Measurements from ENCODE around the gene RAB29. TPM values are rescaled to one million over a fixed set of nuclear protein-coding genes. Genes with fewer than 3 reads are reported as not detected.

Gene RAB29
- polyA plus RNA-seq, 1 donor from 2014 or later: 0.40 TPM

GRCh38 chr1:205817364-205817763, 42.1 kb upstream of the RAB29 start:
- Histone ChIP-seq H3K9me3 (ENCODE audit: low read length) (no peaks in the 10 kb centered on the region), H3K9ac (ENCODE audit: low read length) (no peak overlapping the region), H3K36me3 (ENCODE audit: insufficient read depth, low read length) (no peaks in the 10 kb centered on the region), H3K9me2 (ENCODE audit: insufficient read depth, low read length) (no peaks in the 10 kb centered on the region), H2AFZ (ENCODE audit: low read depth, low read length) (no peak overlapping the region), H3F3A (ENCODE audit: insufficient read depth, low read length, poor library complexity, severe bottlenecking) (no peaks in the 10 kb centered on the region), H3K27ac (ENCODE audit: low read length) (no peak overlapping the region), H3K27me3 (ENCODE audit: insufficient read depth, low read depth, low read length) (no peaks in the 10 kb centered on the region), H3K4me2 (ENCODE audit: low read length) (no peak overlapping the region), H3K4me3 (ENCODE audit: low read length) (no peak overlapping the region), H4K20me1 (ENCODE audit: insufficient read depth) (no peaks in the 10 kb centered on the region), H3K79me2 (replicated peaks; ENCODE audit: insufficient read depth, low read length) (no peaks in the 10 kb centered on the region)
- TF ChIP-seq EZH2 (IDR thresholded peaks at IDR 0.05; ENCODE audit: borderline replicate concordance, insufficient read depth, low read length, poor library complexity, severe bottlenecking) (no peak), SMC3 (conservative IDR thresholded peaks at IDR 0.05; ENCODE audit: poor library complexity) (no peak), EP300 (conservative IDR thresholded peaks at IDR 0.05; ENCODE audit: poor library complexity, severe bottlenecking) (no peak), POLR2AphosphoS5 (IDR thresholded peaks at IDR 0.05) (no peak), TAF1 (IDR thresholded peaks at IDR 0.05; ENCODE audit: low read depth) (no peak), RAD21 (conservative IDR thresholded peaks at IDR 0.05) (no peak), CTCF (IDR thresholded peaks at IDR 0.05; ENCODE audit: poor library complexity, severe bottlenecking) (no peak), MXI1 (conservative IDR thresholded peaks at IDR 0.05; ENCODE audit: poor library complexity, severe bottlenecking) (no peak), REST (IDR thresholded peaks at IDR 0.05; ENCODE audit: borderline replicate concordance) (no peak)

- no peaks in the 10 kb centered on the region for H3K27me3 ChIP-seq (ENCODE audit: insufficient read depth, low read depth, low read length)
- H3K79me2 ChIP-seq (replicated peaks; ENCODE audit: insufficient read depth, low read length): no peaks in the 10 kb centered on the region
- H3K36me3 ChIP-seq (ENCODE audit: insufficient read depth, low read length): no peaks in the 10 kb centered on the region
- H3K9me3 ChIP-seq (ENCODE audit: low read length): no peaks in the 10 kb centered on the region
- peak overlapping the region; percentile 65 for H3K9ac ChIP-seq (ENCODE audit: low read length)
- TF ChIP-seq EZH2 (IDR thresholded peaks at IDR 0.05; ENCODE audit: borderline replicate concordance, insufficient read depth, low read length, poor library complexity, severe bottlenecking) (no peak), SMC3 (conservative IDR thresholded peaks at IDR 0.05; ENCODE audit: poor library complexity) (no peak), CTCF (IDR thresholded peaks at IDR 0.05; ENCODE audit: poor library complexity, severe bottlenecking) (no peak), TAF1 (IDR thresholded peaks at IDR 0.05; ENCODE audit: low read depth) (no peak), EP300 (conservative IDR thresholded peaks at IDR 0.05; ENCODE audit: poor library complexity, severe bottlenecking) (no peak), POLR2AphosphoS5 (IDR thresholded peaks at IDR 0.05) (no peak), RAD21 (conservative IDR thresholded peaks at IDR 0.05) (no peak), MXI1 (conservative IDR thresholded peaks at IDR 0.05; ENCODE audit: poor library complexity, severe bottlenecking) (no peak), REST (IDR thresholded peaks at IDR 0.05; ENCODE audit: borderline replicate concordance) (no peak)
- H4K20me1 ChIP-seq (ENCODE audit: insufficient read depth): no peaks in the 10 kb centered on the region
- H2AFZ ChIP-seq (ENCODE audit: low read depth, low read length): peak overlapping the region; percentile 82
- H3K4me2 ChIP-seq (ENCODE audit: low read length): peak overlapping the region; percentile 56
- no peaks in the 10 kb centered on the region for H3K9me2 ChIP-seq (ENCODE audit: insufficient read depth, low read length)
- peak overlapping the region; percentile 94 for H3K4me3 ChIP-seq (ENCODE audit: low read length)
- H3K27ac ChIP-seq (ENCODE audit: low read length): peak overlapping the region; percentile 20
- no peaks in the 10 kb centered on the region for H3F3A ChIP-seq (ENCODE audit: insufficient read depth, low read length, poor library complexity, severe bottlenecking)
These were observed 38.4 kb upstream of the RAB29 start for GRCh38 chr1:205813755-205814058.

Data from neural cell (in vitro differentiated cells).